Fibroblast of lung (primary cell): Measurements from ENCODE around the gene ZDHHC14.

Experiments
- CTCF ChIP-seq, 2 donors: IDR thresholded peaks in 1 of 2; conservative IDR thresholded peaks in 1 of 2; 1 replicate in 1 of 2; 2 replicates in 1 of 2; pipeline ENCODE4 v1.5.1; 2011 to 2012; ENCODE audit warnings: low read length in 2 of 2, control low read depth in 1 of 2, inconsistent platforms in 1 of 2, low read depth in 1 of 2, mild to moderate bottlenecking in 1 of 2
- EZH2 ChIP-seq: IDR thresholded peaks from 2 replicates; pipeline ENCODE4 v1.5.1; 2012; ENCODE audit warnings: low read length, control low read depth, mild to moderate bottlenecking; ENCODE audit errors: missing control alignments

- TF ChIP-seq CTCF (conservative IDR thresholded peaks at IDR 0.05 in 1 of 2, IDR thresholded peaks at IDR 0.05 in 1 of 2; ENCODE audit: low read depth in 1 of 2, low read length in 2 of 2), result no peak
- no peak for TF ChIP-seq EZH2
Measured at GRCh38 chr6:157401734-157402338, 20.8 kb downstream of the ZDHHC14 start.
